K562 (cell line): ENCODE data around the gene RNF114. TPM values are rescaled to one million over a fixed set of nuclear protein-coding genes. Genes with fewer than 3 reads are reported as not detected.

Experiments
- ATF6 ChIP-seq: sonication (generic); formaldehyde crosslinking; IDR thresholded peaks from 2 replicates; pipeline ENCODE4 v1.4.0; 2020; ENCODE audit warnings: mild to moderate bottlenecking, missing genetic modification reagents
- BRD4 ChIP-seq: fragments of 200-600 bp; sonication (generic); IDR thresholded peaks from 2 replicates; pipeline ENCODE4 v1.6.1; 2017; ENCODE audit warnings: inconsistent platforms
- CLOCK ChIP-seq: fragments of 250-450 bp; sonication (Bioruptor Pico); IDR thresholded peaks from 2 replicates; pipeline ENCODE4 v1.4.0; 2020; ENCODE audit warnings: mild to moderate bottlenecking, moderate library complexity, borderline replicate concordance
- FOXK1 ChIP-seq: sonication (generic); formaldehyde crosslinking; IDR thresholded peaks from 2 replicates; pipeline ENCODE4 v1.8.0; 2022; ENCODE audit warnings: missing genetic modification reagents, mild to moderate bottlenecking, borderline replicate concordance
- HINFP ChIP-seq: fragments of 450-650 bp; conservative IDR thresholded peaks from 2 replicates; pipeline ENCODE4 v1.6.1; 2016; ENCODE audit warnings: missing genetic modification characterization, low read depth, mild to moderate bottlenecking, control low read depth, missing compliant biosample characterization
- KDM5B ChIP-seq: fragments of 200-600 bp; sonication (generic); IDR thresholded peaks from 2 replicates; pipeline ENCODE4 v1.6.1; 2012; ENCODE audit warnings: low read depth, mild to moderate bottlenecking, moderate library complexity, low read length, control low read depth, inconsistent platforms; ENCODE audit not compliant: insufficient replicate concordance
- MAFF ChIP-seq: IDR thresholded peaks from 2 replicates; pipeline ENCODE4 v1.6.1; 2012; ENCODE audit warnings: low read length, improper control_type of control experiment
- MAFK ChIP-seq: IDR thresholded peaks from 2 replicates; pipeline ENCODE4 v1.6.1; 2011; ENCODE audit warnings: low read length, improper control_type of control experiment
- MBD2 ChIP-seq: sonication (generic); IDR thresholded peaks from 2 replicates; pipeline ENCODE4 v1.6.1; 2016; ENCODE audit warnings: low read depth, borderline replicate concordance
- NR3C1 ChIP-seq: sonication (generic); formaldehyde crosslinking; IDR thresholded peaks from 2 replicates; pipeline ENCODE4 v1.8.1; 2022; ENCODE audit warnings: missing genetic modification reagents
- TAF15 ChIP-seq: fragments of 200-400 bp; formaldehyde crosslinking; IDR thresholded peaks from 2 replicates; pipeline ENCODE4 v1.6.1; 2017; ENCODE audit warnings: mild to moderate bottlenecking, low read depth, low read length, moderate library complexity
- TFE3 ChIP-seq: fragments of 450-650 bp; formaldehyde crosslinking; IDR thresholded peaks from 2 replicates; pipeline ENCODE4 v1.4.0; 2020; ENCODE audit warnings: mild to moderate bottlenecking, mixed read lengths
- UBTF ChIP-seq, 2 experiments: IDR thresholded peaks; 2 replicates each; pipeline ENCODE4 v1.6.1; 2012; ENCODE audit warnings: improper control_type of control experiment in 2 of 2, low read depth in 2 of 2, low read length in 2 of 2, borderline replicate concordance in 1 of 2
- ZBED1 ChIP-seq: IDR thresholded peaks from 2 replicates; pipeline ENCODE4 v1.6.1; 2014
- ZNF12 ChIP-seq: sonication (generic); formaldehyde crosslinking; IDR thresholded peaks from 2 replicates; pipeline ENCODE4 v1.4.0; 2020; ENCODE audit warnings: mild to moderate bottlenecking, missing genetic modification reagents
- ZNF239 ChIP-seq: fragments of 250-450 bp; sonication (Bioruptor Pico); IDR thresholded peaks from 2 replicates; pipeline ENCODE4 v1.4.0; 2020; ENCODE audit warnings: mild to moderate bottlenecking
- ZNF695 ChIP-seq: fragments of 450-650 bp; formaldehyde crosslinking; IDR thresholded peaks from 2 replicates; pipeline ENCODE4 v1.4.0; 2020; ENCODE audit warnings: mild to moderate bottlenecking, moderate library complexity
- polyA plus RNA-seq, 8 experiments: library from polyadenylated mRNA; depleted of rRNA in 4 of 8; stranded (reverse) in 5 of 8; unstranded in 3 of 8; fragments of >200 nt; fragmentation: Nextera tagmentation in 2 of 8; fragmentation: Illumina TruSeq in 1 of 8; extraction: Ambion mirVana in 2 of 8; extraction: Trizol in 1 of 8; gene quantifications; 2 replicates each; pipeline versions ENCODE4 v1.2.1 to v1.2.3, GENCODE V29; 2011 to 2014; ENCODE audit warnings: inconsistent platforms in 1 of 8, missing spikeins in 1 of 8
- total RNA-seq, 7 experiments: library from RNA; depleted of rRNA in 6 of 7; stranded (reverse); fragments of >200 nt in 6 of 7; fragmentation: Illumina TruSeq in 2 of 7; extraction: Trizol in 2 of 7; gene quantifications; 2 replicates each; pipeline versions ENCODE4 v1.2.1 to v1.2.3, GENCODE V29; 2011 to 2021; ENCODE audit warnings: low replicate concordance in 1 of 7

Gene RNF114
- total and polyA plus RNA-seq, 9 of the 15 experiments (the other 6 are each of a cell fraction or from before 2014, with no cell fraction given), result 38.6 to 111 (median 62.6) TPM

- TF ChIP-seq TFE3, result no peak
- no peak for TF ChIP-seq FOXK1 (CRISPR knock-in tag)
- no peak for TF ChIP-seq TAF15
- TF ChIP-seq MAFF, result no peak
- no peak for TF ChIP-seq CLOCK (CRISPR knock-in tag)
- no peak for TF ChIP-seq KDM5B
- TF ChIP-seq UBTF (IDR thresholded peaks at IDR 0.05; ENCODE audit: borderline replicate concordance in 1 of 2, low read depth in 2 of 2, low read length in 2 of 2), result 0 out of 4 replicates have a peak, but pooled peaks of 1 of the 2 experiments have one; percentile 18
- TF ChIP-seq HINFP, result no peak
- TF ChIP-seq MBD2, result no peak
- TF ChIP-seq ZNF695 (CRISPR knock-in tag), result no peak
- TF ChIP-seq BRD4, result no peak
- peak; percentile 63; the same call in 1 of the 2 replicates for TF ChIP-seq NR3C1 (CRISPR knock-in tag)
- no peak for TF ChIP-seq ZNF239
- TF ChIP-seq MAFK, result no peak
- no peak for TF ChIP-seq ZBED1
- TF ChIP-seq ZNF12 (CRISPR knock-in tag), result no peak
- TF ChIP-seq ATF6, result no peak
Measured at GRCh38 chr20:49979030-49979832, 43.0 kb downstream of the RNF114 start (continued).
